ENCODE data around the gene UQCC2. TPM values are rescaled to one million over a fixed set of nuclear protein-coding genes. Genes with fewer than 3 reads are reported as not detected.

The UQCC2 gene
- total and polyA plus RNA-seq, 4 donors, result 7.8 to 141 (median 48.1) TPM

GRCh38 chr6:33656844-33657243 is 54.7 kb downstream of the UQCC2 start:
- Histone ChIP-seq H3K4me3 (no peak overlapping the region), H3K27ac (ENCODE audit: low read depth in 1 of 2, low read length in 1 of 2) (no peak overlapping the region), H3K9me3 (ENCODE audit: control insufficient read depth in 4 of 4, insufficient read depth in 3 of 4, low read length in 3 of 4) (no peaks in the 10 kb centered on the region), H3K27me3 (ENCODE audit: control insufficient read depth in 3 of 3, insufficient read depth in 3 of 3, low read length in 2 of 3) (no peaks in the 10 kb centered on the region), H3K36me3 (ENCODE audit: control insufficient read depth in 4 of 4, insufficient read depth in 4 of 4, low read length in 4 of 4) (peaks cover 0 to 46% (median 8%) of the 10 kb centered on the region in 4 donors), H3K4me1 (ENCODE audit: control insufficient read depth in 5 of 5, insufficient read depth in 5 of 5, low read length in 5 of 5) (peaks cover 0 to 1% (median 0%) of the 10 kb centered on the region in 5 donors), H3K9ac (ENCODE audit: insufficient read depth in 1 of 2, low read length in 2 of 2) (no peak overlapping the region)
- TF ChIP-seq, protein P1, sequence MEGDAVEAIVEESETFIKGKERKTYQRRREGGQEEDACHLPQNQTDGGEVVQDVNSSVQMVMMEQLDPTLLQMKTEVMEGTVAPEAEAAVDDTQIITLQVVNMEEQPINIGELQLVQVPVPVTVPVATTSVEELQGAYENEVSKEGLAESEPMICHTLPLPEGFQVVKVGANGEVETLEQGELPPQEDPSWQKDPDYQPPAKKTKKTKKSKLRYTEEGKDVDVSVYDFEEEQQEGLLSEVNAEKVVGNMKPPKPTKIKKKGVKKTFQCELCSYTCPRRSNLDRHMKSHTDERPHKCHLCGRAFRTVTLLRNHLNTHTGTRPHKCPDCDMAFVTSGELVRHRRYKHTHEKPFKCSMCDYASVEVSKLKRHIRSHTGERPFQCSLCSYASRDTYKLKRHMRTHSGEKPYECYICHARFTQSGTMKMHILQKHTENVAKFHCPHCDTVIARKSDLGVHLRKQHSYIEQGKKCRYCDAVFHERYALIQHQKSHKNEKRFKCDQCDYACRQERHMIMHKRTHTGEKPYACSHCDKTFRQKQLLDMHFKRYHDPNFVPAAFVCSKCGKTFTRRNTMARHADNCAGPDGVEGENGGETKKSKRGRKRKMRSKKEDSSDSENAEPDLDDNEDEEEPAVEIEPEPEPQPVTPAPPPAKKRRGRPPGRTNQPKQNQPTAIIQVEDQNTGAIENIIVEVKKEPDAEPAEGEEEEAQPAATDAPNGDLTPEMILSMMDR (IDR thresholded peaks at IDR 0.05; ENCODE audit: control extremely low read depth, extremely low read depth), result no peak
- 94 to 95% methylated on average over 5 of the region's 5 CpGs for WGBS, 2 donors
- ATAC-seq (ENCODE audit: insufficient read depth, low FRiP score) (no peak), DNase-seq (no peak)

- H3K4me3 ChIP-seq, result no peak overlapping the region
- DNase-seq, result no peak
- H3K9me3 ChIP-seq (ENCODE audit: control insufficient read depth in 4 of 4, insufficient read depth in 3 of 4, low read length in 3 of 4), result no peaks in the 10 kb centered on the region
- ATAC-seq (ENCODE audit: insufficient read depth, low FRiP score), result no peak
- no peaks in the 10 kb centered on the region for H3K27me3 ChIP-seq (ENCODE audit: control insufficient read depth in 3 of 3, insufficient read depth in 3 of 3, low read length in 2 of 3)
- no peak overlapping the region for H3K27ac ChIP-seq (ENCODE audit: low read depth in 1 of 2, low read length in 1 of 2)
- no peak overlapping the region for H3K9ac ChIP-seq (ENCODE audit: insufficient read depth in 1 of 2, low read length in 2 of 2)
- WGBS, 2 donors, result 63 to 75% methylated on average over 5 of the region's 5 CpGs
- H3K36me3 ChIP-seq (ENCODE audit: control insufficient read depth in 4 of 4, insufficient read depth in 4 of 4, low read length in 4 of 4), result peaks cover 0 to 44% (median 8%) of the 10 kb centered on the region in 4 donors
- TF ChIP-seq, protein P1 (IDR thresholded peaks at IDR 0.05; ENCODE audit: control extremely low read depth, extremely low read depth), result no peak
- peaks cover 0 to 2% (median 0%) of the 10 kb centered on the region in 5 donors for H3K4me1 ChIP-seq (ENCODE audit: control insufficient read depth in 5 of 5, insufficient read depth in 5 of 5, low read length in 5 of 5)
These were observed 56.5 kb downstream of the UQCC2 start for GRCh38 chr6:33654831-33655554.

GRCh38 chr6:33652002-33652401 is 59.5 kb downstream of the UQCC2 start:
- ATAC-seq (ENCODE audit: insufficient read depth, low FRiP score) (no peak), DNase-seq (peak in 1 of 3 donors; percentile 18)
- TF ChIP-seq, protein P1 (IDR thresholded peaks at IDR 0.05; ENCODE audit: control extremely low read depth, extremely low read depth), result no peak
- Histone ChIP-seq H3K36me3 (ENCODE audit: control insufficient read depth in 4 of 4, insufficient read depth in 4 of 4, low read length in 4 of 4) (peaks cover 0 to 33% (median 2%) of the 10 kb centered on the region in 4 donors), H3K27me3 (ENCODE audit: control insufficient read depth in 3 of 3, insufficient read depth in 3 of 3, low read length in 2 of 3) (no peaks in the 10 kb centered on the region), H3K27ac (ENCODE audit: low read depth in 1 of 2, low read length in 1 of 2) (no peak overlapping the region), H3K9me3 (ENCODE audit: control insufficient read depth in 4 of 4, insufficient read depth in 3 of 4, low read length in 3 of 4) (no peaks in the 10 kb centered on the region), H3K9ac (ENCODE audit: insufficient read depth in 1 of 2, low read length in 2 of 2) (no peak overlapping the region), H3K4me1 (ENCODE audit: control insufficient read depth in 5 of 5, insufficient read depth in 5 of 5, low read length in 5 of 5) (peaks cover 0 to 2% (median 0%) of the 10 kb centered on the region in 5 donors), H3K4me3 (no peak overlapping the region)
- 40 to 68% methylated on average over 5 of the region's 5 CpGs for WGBS, 2 donors
